RWPE1 (cell line): ENCODE data around the gene GRK7.

ENCODE experiments used
- CTCF ChIA-PET: fragments of 350-600 bp; sonication (Branson Sonifier 250); formaldehyde crosslinking; extraction: SDS; loops from one replicate; lab custom pipeline; 2021; lab: Yijun Ruan, JAX
- POLR2A ChIA-PET: fragments of 400-600 bp; formaldehyde crosslinking; extraction: SDS; loops from one replicate; lab custom pipeline; 2020; ENCODE audit warnings: antibody characterized with exemption; ENCODE audit not compliant: low non-redundant PET; lab: Yijun Ruan, JAX
- DNase-seq: peaks from one replicate; pipeline ENCODE4 v3.0.0; 2012; ENCODE audit warnings: low spot score
- H3K27ac ChIP-seq: fragments of 450-650 bp; 2 replicates; pipeline ENCODE4 v1.5.1; 2017
- CTCF ChIP-seq: fragments of 450-650 bp; conservative IDR thresholded peaks from 2 replicates; pipeline ENCODE4 v1.5.1; 2017; ENCODE audit warnings: low read depth, mild to moderate bottlenecking

The GRK7 gene

DNA sequence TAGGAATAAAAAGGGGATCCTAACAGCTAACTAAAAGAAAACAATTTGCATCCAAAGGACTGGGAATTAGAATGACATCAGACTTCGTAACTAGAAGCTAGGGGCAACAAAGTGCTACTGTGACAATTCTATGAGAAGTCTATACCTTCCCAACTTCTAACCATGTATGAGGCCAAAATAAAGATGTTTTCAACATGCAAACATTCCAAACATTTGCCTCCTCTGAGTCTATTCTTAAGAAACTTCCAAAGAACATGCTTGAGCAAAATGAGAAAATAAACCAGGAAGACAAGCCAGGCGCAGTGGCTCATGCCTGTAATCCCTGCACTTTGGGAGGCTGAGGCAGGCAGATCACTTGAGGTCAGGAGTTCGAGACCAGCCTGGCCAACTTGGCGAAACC lies 38.2 kb upstream of the GRK7 start:
- POLR2A ChIA-PET, result interaction anchor here (0.6 kb wide), 1 partner anchor 13 kb away, joined by 3 read pairs; the partner anchor contains the start of gene RNF7
- CTCF ChIA-PET, result no interaction called here
- TF ChIP-seq CTCF, result no peak
- DNase-seq, result no peak
- no peak overlapping the region for H3K27ac ChIP-seq

- no peak for TF ChIP-seq CTCF
- no peak overlapping the region for H3K27ac ChIP-seq
- ChIA-PET CTCF (interaction anchor here (0.6 kb wide), 1 partner anchor 12 kb away, joined by 4 read pairs; the partner anchor contains the start of gene RNF7), POLR2A (no interaction called here)
- no peak for DNase-seq
These were observed 36.7 kb upstream of the GRK7 start for GRCh38 chr3:141726483-141726882.

GRCh38 chr3:141728355-141728892 lies 34.8 kb upstream of the GRK7 start:
- no peak for TF ChIP-seq CTCF
- CTCF ChIA-PET, result interaction anchor here (0.5 to 0.7 kb wide), 4 partner anchors 70 to 185 kb away, joined by 3 to 5 read pairs (median 4); partner anchors contain the start of gene ATP1B3
- POLR2A ChIA-PET, result interaction anchor here (0.6 kb wide), 1 partner anchor 147 kb away, joined by 3 read pairs; no protein-coding TSS in a partner anchor

DNA sequence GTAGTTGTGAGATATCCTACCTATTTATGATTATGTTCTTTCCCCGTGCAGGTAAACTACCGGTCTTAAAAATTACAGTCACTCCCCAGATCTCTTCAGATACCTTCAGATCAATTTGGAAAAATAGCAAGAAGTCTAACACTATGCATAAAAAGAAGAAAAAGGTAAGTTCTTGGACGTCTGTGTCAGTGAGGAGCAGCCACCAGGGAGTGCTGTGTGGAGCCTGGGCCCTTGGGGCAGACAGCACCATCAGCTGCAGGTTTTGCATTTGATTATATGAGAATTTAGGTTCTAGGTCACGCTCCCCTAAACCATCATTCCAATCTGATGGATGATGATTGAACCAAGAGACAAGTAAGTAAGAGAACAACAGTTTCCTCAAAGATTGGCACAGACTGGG lies 34.0 kb upstream of the GRK7 start:
- no peak for TF ChIP-seq CTCF
- H3K27ac ChIP-seq, result no peak overlapping the region
- ChIA-PET POLR2A (no interaction called here), CTCF (no interaction called here)
- DNase-seq, result no peak

More at GRCh38 chr3:141728355-141728892, 34.8 kb upstream of the GRK7 start:
- no peak for DNase-seq
- no peak overlapping the region for H3K27ac ChIP-seq

DNA sequence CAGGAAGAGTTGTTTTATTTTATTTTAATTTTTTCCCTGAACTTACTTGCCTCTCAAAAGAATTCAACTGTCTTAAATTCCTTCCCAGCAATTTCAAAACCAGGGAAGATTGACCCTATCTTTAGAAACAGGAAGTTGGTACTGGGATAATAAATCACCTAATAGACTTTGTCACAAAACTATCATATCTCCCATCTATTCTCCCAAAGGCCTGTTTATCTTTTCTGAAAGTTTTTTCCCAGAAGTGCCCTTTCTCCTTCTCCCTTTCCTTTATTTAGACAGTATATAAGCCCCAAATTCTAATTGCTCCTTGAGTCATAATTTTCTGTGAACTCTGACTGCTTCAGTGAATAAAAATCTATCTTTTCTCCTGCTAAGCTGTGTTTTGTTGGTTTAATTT lies 28.0 kb upstream of the GRK7 start:
- TF ChIP-seq CTCF, result no peak
- ChIA-PET POLR2A (no interaction called here), CTCF (interaction anchor here (0.7 kb wide), 2 partner anchors 140 to 178 kb away, joined by 3 to 4 read pairs; no protein-coding TSS in a partner anchor)
- H3K27ac ChIP-seq, result no peak overlapping the region
- no peak for DNase-seq

DNA sequence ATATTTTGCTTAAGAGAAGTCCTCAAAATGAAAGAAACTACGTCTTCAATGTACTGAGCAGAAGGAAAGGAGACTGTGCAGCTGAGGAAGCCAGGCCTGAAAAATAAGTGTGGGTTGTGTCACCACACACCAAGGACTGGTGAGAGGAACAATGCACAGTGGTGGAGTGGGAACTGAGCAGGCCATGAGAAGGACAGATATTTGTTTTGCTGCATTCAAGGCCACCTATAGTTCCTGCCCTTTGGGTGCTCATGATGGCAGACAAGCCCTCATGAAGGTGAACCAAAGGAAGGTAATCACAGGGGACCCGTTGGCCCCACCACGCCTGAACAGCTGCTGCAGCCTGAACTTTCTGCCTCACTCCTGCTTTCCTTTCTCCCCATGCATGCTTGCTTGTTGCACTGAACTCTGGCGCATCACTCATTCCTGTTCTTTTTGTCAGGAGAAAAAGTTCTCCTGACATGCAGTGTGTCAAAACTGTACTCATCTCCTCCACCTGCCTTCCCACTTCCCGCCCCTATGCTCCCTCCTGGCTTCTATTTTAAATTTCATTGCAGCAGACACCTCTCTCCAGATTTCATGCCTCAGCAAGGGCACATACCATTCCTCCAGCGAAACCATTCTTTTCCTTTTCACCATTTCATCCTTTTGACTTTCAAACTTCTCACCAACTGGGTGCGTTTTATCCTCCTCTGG lies 27.3 kb upstream of the GRK7 start:
- CTCF ChIA-PET, result interaction anchor here (0.6 to 0.7 kb wide), 3 partner anchors 86 to 177 kb away, joined by 3 to 5 read pairs (median 4); no protein-coding TSS in a partner anchor
- no peak for DNase-seq
- no peak overlapping the region for H3K27ac ChIP-seq
- TF ChIP-seq CTCF, result no peak
- POLR2A ChIA-PET, result no interaction called here
